ENCODE measurements around the gene AKT1. TPM values are rescaled to one million over a fixed set of nuclear protein-coding genes. Genes with fewer than 3 reads are reported as not detected.

AKT1 gene
- polyA plus RNA-seq, 1 experiment, result 104 TPM

DNA sequence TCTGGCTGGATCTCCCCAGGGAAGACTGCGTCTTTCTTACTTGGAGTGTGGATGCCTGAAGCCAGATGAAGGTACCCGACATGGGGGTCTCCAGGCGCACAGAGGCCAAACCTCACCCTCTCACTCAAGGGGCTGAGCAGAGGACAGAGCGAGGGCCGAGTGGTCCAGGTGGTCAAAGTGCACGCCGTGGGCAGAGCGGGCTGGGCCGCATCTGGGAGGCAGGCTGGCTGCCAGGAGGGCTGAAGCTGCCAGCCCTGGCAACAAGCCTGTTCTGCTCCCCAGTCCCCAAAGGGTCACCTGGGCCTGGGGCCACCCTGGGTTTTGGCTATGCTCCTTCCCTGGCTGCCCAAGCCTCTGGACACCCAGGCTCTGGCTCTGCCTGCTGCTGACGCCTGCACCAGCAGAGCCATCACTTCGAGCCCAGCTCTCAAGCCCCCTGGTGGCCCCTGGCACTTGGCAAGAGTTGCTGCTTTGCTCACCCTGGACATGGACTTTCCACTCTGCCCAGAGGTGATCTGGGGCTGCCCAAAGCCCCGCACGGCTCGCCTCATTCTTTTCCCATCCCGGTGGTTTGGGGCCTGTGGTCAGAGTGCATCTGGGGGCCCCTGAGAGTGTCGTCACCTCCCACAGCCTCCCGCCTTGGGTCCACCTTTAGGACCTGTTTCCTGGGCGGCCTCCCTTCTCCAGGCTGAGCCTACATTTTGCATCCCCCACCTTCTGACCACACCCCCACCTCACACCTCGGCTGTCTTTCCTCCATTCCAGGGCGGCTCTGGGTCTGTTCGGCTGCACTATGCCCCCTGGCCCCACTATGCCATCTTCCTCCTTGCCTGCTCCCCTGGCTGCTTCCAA, 68.7 kb downstream of the AKT1 start:
- H3K4me3 ChIP-seq (ENCODE audit: low read depth, low read length), result no peak overlapping the region
- H3K27me3 ChIP-seq (ENCODE audit: control insufficient read depth, insufficient read depth, low read length), result peaks cover 6% of the 10 kb centered on the region
- TF ChIP-seq, protein P1, sequence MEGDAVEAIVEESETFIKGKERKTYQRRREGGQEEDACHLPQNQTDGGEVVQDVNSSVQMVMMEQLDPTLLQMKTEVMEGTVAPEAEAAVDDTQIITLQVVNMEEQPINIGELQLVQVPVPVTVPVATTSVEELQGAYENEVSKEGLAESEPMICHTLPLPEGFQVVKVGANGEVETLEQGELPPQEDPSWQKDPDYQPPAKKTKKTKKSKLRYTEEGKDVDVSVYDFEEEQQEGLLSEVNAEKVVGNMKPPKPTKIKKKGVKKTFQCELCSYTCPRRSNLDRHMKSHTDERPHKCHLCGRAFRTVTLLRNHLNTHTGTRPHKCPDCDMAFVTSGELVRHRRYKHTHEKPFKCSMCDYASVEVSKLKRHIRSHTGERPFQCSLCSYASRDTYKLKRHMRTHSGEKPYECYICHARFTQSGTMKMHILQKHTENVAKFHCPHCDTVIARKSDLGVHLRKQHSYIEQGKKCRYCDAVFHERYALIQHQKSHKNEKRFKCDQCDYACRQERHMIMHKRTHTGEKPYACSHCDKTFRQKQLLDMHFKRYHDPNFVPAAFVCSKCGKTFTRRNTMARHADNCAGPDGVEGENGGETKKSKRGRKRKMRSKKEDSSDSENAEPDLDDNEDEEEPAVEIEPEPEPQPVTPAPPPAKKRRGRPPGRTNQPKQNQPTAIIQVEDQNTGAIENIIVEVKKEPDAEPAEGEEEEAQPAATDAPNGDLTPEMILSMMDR (IDR thresholded peaks at IDR 0.05; ENCODE audit: low read depth, low read length), result 0 out of 2 replicates have a peak, but pooled peaks have one; percentile 19
- ChIA-PET POLR2A (interaction anchor here (1.5 to 3.1 kb wide), 2 partner anchors 26 to 46 kb away, joined by 3 to 16 read pairs; partner anchors contain the start of gene SIVA1), CTCF (no interaction called here)
- H3K27ac ChIP-seq (ENCODE audit: low read depth, low read length), result no peak overlapping the region
- H3K9me3 ChIP-seq (ENCODE audit: control insufficient read depth, insufficient read depth, low read length), result no peaks in the 10 kb centered on the region; the same call in 1 of the 2 replicates
- no peak for DNase-seq (ENCODE audit: low read depth, low spot score)

DNA sequence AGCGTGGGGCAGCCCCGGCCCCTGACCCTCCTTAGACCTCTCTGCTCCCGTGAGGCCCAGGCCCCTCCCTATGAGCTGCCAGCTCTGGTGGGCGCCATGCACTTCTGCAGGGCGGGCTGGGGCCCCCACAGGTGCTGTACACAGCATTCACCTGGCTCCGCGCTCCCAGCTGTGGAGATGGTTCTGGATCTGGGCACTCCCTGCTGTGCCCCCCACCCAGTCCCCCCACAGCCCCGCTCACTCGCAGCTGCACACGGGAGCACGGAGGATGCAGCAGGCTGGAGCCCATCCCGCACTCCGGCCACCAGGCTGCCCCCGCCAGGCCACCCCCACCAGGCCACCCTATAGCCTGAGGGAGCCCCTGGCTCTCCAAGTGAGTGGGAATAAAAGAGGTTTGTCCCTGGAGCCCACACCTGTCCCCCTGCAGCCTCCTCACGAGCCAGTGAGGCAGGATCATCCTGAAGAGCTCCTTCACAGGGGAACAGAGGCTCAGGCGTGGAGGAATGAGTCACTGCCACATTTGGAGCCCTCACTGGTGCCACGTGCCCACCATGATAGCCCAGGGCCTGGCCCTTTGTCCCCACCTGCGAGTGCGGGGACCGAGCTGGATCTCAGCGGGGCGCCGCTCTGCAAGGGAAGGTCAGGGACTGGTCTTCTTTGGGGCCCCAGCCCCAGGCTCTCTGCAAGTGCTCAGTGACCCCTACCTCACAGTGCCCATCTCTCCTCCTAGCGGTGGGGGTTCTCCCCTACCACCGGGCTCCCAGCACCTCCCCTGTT, 69.6 kb downstream of the AKT1 start:
- TF ChIP-seq, protein P1 (IDR thresholded peaks at IDR 0.05; ENCODE audit: low read depth, low read length), result no peak
- Histone ChIP-seq H3K27me3 (ENCODE audit: control insufficient read depth, insufficient read depth, low read length) (peaks cover 6% of the 10 kb centered on the region), H3K4me3 (ENCODE audit: low read depth, low read length) (no peak overlapping the region), H3K27ac (ENCODE audit: low read depth, low read length) (no peak overlapping the region), H3K9me3 (ENCODE audit: control insufficient read depth, insufficient read depth, low read length) (no peaks in the 10 kb centered on the region; the same call in 1 of the 2 replicates)
- POLR2A ChIA-PET, result interaction anchor here (1.3 to 3.1 kb wide), 2 partner anchors 11 to 27 kb away, joined by 5 to 16 read pairs; partner anchors contain the start of gene SIVA1
- CTCF ChIA-PET, result interaction anchor here (0.5 to 0.9 kb wide), 2 partner anchors 25 to 53 kb away, joined by 3 to 4 read pairs; no protein-coding TSS in a partner anchor
- DNase-seq (ENCODE audit: low read depth, low spot score), result no peak

DNA sequence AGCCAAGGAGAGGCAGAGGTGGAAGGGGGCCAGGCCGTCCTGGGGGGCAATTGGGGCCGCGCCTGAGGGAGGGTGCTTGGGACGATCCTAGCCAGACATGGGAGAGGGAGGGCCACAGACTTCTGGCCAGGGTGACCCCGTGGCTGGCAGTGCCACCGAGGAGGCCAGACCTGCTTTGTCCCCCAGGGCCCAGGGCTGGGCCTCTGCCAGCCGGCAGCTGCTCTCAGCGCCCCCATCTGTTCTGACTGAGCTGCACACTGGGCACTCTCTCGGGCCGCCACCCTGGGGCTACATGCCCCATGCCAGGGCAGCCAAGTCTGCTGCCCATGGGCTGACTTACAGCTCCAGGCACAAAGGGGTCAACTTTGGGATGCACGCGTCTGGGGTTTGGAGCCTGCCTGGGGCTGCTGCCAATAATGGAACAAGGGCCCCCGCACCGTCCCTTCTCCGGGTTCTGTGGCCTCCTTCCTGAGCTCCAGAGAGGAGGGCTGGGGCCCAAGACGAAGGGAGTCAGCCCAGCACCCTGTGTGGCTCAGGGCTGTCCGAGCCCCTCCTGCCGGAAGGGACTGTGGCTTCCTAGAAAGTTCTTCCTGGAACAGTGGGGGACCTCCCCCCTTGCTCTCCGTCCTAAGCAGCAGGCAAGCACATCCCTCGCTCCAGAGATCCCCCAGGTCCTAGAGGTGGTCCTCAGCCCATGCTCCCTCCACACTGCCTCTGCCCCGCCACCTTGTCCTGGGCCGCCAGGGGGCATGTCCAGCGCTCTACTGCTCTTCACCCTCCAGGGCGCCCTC, 70.4 kb downstream of the AKT1 start:
- H3K4me3 ChIP-seq (ENCODE audit: low read depth, low read length), result peak overlapping the region; percentile 58
- no peak overlapping the region for H3K27ac ChIP-seq (ENCODE audit: low read depth, low read length)
- peaks cover 6% of the 10 kb centered on the region for H3K27me3 ChIP-seq (ENCODE audit: control insufficient read depth, insufficient read depth, low read length)
- H3K9me3 ChIP-seq (ENCODE audit: control insufficient read depth, insufficient read depth, low read length), result no peaks in the 10 kb centered on the region; the same call in 1 of the 2 replicates
- DNase-seq (ENCODE audit: low read depth, low spot score), result no peak
- TF ChIP-seq, protein P1 (IDR thresholded peaks at IDR 0.05; ENCODE audit: low read depth, low read length), result peak; percentile 43
- ChIA-PET POLR2A (interaction anchor here (0.6 to 3.1 kb wide), 4 partner anchors 11 to 54 kb away, joined by 3 to 16 read pairs (median 5); partner anchors contain the start of gene SIVA1), CTCF (interaction anchor here (0.6 to 0.9 kb wide), 2 partner anchors 25 to 29 kb away, joined by 3 read pairs; no protein-coding TSS in a partner anchor)

DNA sequence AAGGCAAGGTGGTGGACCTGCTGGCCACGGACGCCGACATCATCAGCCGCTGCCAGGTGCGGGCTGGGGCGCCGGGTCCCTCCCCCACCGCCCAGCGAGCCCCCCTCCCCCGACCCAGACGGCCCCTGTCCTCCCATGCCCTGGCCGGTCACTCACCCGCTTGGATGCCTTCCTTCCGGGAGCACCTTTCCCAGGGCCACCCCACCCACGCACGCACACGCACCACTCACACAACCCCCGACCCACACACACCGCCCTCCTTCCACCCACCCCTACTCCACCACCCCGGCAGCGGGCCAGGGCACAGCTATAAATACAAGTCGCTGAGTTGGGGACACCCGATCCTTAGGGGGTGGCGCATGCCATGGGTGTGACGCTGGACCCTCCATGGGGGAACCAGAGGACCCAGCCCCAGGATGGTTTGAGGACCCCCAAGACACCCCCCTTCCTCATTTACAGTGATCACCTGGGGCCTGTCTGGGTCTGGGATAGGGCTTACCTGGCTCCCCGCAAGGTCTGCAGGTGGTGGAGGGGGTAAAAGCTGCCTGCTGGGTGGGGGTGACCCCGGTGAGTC, 71.1 kb downstream of the AKT1 start:
- CTCF ChIA-PET, result interaction anchor here (0.6 to 1.7 kb wide), 3 partner anchors 9 to 34 kb away, joined by 3 to 5 read pairs (median 4); no protein-coding TSS in a partner anchor
- Histone ChIP-seq H3K27me3 (ENCODE audit: control insufficient read depth, insufficient read depth, low read length) (peaks cover 6% of the 10 kb centered on the region), H3K4me3 (ENCODE audit: low read depth, low read length) (peak overlapping the region; percentile 58), H3K9me3 (ENCODE audit: control insufficient read depth, insufficient read depth, low read length) (no peaks in the 10 kb centered on the region; the same call in 1 of the 2 replicates), H3K27ac (ENCODE audit: low read depth, low read length) (no peak overlapping the region)
- no peak for DNase-seq (ENCODE audit: low read depth, low spot score)
- POLR2A ChIA-PET, result interaction anchor here (1.2 to 3.1 kb wide), 2 partner anchors 29 to 44 kb away, joined by 3 to 16 read pairs; partner anchors contain the start of gene SIVA1
- TF ChIP-seq, protein P1 (IDR thresholded peaks at IDR 0.05; ENCODE audit: low read depth, low read length), result no peak
